Loucy (cell line): ENCODE measurements around the gene SLC39A11.

Source experiments
- H2AFZ ChIP-seq: fragments of 200-600 bp; sonication (generic); 2 replicates; pipeline ENCODE4 v1.6.0; 2016; ENCODE audit warnings: antibody characterized with exemption, mild to moderate bottlenecking, low read length, moderate library complexity
- H3F3A ChIP-seq: fragments of 200-600 bp; 2 replicates; pipeline ENCODE4 v1.6.0; 2016; ENCODE audit warnings: antibody characterized with exemption, low read depth, mild to moderate bottlenecking
- H3K27me3 ChIP-seq: fragments of 200-600 bp; sonication (generic); 2 replicates; pipeline ENCODE4 v1.6.1; 2014; ENCODE audit warnings: low read length, mild to moderate bottlenecking; ENCODE audit not compliant: insufficient read depth, poor library complexity, severe bottlenecking
- H3K36me3 ChIP-seq: fragments of 200-600 bp; sonication (generic); 2 replicates; pipeline ENCODE4 v1.6.1; 2016; ENCODE audit warnings: low read length; ENCODE audit not compliant: insufficient read depth
- H3K4me1 ChIP-seq: fragments of 200-600 bp; sonication (generic); 2 replicates; pipeline ENCODE4 v1.5.1; 2014; ENCODE audit warnings: low read length, mild to moderate bottlenecking; ENCODE audit not compliant: insufficient read depth, poor library complexity, severe bottlenecking
- H3K4me2 ChIP-seq: fragments of 200-600 bp; sonication (generic); 2 replicates; pipeline ENCODE4 v1.6.0; 2014; ENCODE audit warnings: antibody characterized with exemption, low read length, low read depth, mild to moderate bottlenecking; ENCODE audit not compliant: poor library complexity, severe bottlenecking
- H3K4me3 ChIP-seq: fragments of 200-600 bp; sonication (generic); 2 replicates; pipeline ENCODE4 v1.5.1; 2014; ENCODE audit warnings: low read length, mild to moderate bottlenecking, mixed read lengths; ENCODE audit not compliant: poor library complexity, severe bottlenecking
- H3K79me2 ChIP-seq: fragments of 200-600 bp; sonication (generic); 2 replicates; pipeline ENCODE4 v1.6.1; 2014; ENCODE audit warnings: low read length; ENCODE audit not compliant: insufficient read depth
- H3K9ac ChIP-seq: fragments of 200-600 bp; sonication (generic); 2 replicates; pipeline ENCODE4 v1.6.0; 2014; ENCODE audit warnings: mild to moderate bottlenecking, low read depth, low read length, moderate library complexity; ENCODE audit not compliant: poor library complexity, severe bottlenecking
- H3K9me2 ChIP-seq: fragments of 200-600 bp; sonication (generic); replicated peaks from 2 replicates; pipeline ENCODE4 v1.6.1; 2016; ENCODE audit warnings: low read depth, low read length, mixed read lengths
- H3K9me3 ChIP-seq: fragments of 200-600 bp; sonication (generic); 2 replicates; pipeline ENCODE4 v1.6.1; 2014; ENCODE audit warnings: mild to moderate bottlenecking, antibody characterized with exemption, low read length, low read depth; ENCODE audit not compliant: insufficient read depth
- H4K20me1 ChIP-seq: fragments of 200-600 bp; sonication (generic); 2 replicates; pipeline ENCODE4 v1.6.0; 2014; ENCODE audit warnings: antibody characterized with exemption, low read length, mild to moderate bottlenecking; ENCODE audit not compliant: insufficient read depth, poor library complexity, severe bottlenecking
- CTCF ChIP-seq: fragments of 200-600 bp; sonication (generic); conservative IDR thresholded peaks from 2 replicates; pipeline ENCODE4 v1.5.1; 2014; ENCODE audit warnings: mild to moderate bottlenecking, antibody characterized with exemption, low read length
- EZH2phosphoT487 ChIP-seq: fragments of 200-600 bp; IDR thresholded peaks from 2 replicates; pipeline ENCODE4 v1.6.1; 2018; ENCODE audit warnings: antibody characterized with exemption, mild to moderate bottlenecking, moderate library complexity, borderline replicate concordance

The SLC39A11 gene

DNA sequence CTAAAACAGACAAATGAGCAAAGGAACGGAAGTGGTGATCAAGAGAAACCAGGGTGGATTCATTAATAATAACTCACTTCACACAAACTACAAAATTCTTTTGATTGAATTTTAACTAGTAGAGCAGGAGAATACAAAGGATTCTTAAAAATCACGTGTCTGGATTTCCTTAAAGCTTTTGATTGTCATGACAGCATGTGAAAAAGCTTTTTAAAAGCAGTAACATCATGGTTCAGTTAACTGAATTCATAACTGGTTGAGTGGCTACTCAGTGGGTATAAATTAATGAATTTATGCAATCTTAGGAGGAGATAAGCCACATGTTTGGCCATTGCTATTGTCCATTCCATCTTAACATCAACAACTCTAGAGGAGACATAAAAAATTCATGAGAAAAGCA lies 333.2 kb downstream of the SLC39A11 start:
- no peak for TF ChIP-seq EZH2phosphoT487
- TF ChIP-seq CTCF: no peak
- H3K79me2 ChIP-seq: no peaks in the 10 kb centered on the region

DNA sequence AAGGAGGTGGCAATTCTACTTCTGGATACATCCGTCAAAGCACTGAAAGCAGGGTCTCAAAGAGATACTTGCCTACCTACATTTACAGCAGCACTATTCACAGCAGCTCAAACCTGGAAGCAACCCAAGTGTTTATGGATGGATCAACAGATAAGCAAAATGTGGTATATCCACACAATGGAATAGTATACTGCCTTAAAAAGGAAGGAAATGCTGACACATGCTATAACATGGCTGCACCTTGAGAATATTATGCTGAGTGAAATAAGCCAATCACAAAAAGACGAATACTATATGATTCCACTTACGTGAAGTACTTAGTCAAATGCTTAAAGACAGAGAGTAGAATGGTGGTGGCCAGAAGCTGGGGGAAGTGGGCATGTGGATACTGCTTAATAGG lies 336.2 kb downstream of the SLC39A11 start:
- no peak overlapping the region for H2AFZ ChIP-seq
- H3K9ac ChIP-seq: no peak overlapping the region
- H3K9me2 ChIP-seq: no peaks in the 10 kb centered on the region
- no peak overlapping the region for H3K4me2 ChIP-seq
- H3F3A ChIP-seq: no peaks in the 10 kb centered on the region
- H3K4me3 ChIP-seq: no peak overlapping the region
- no peaks in the 10 kb centered on the region for H4K20me1 ChIP-seq
- H3K4me1 ChIP-seq: no peaks in the 10 kb centered on the region
- H3K27me3 ChIP-seq: no peaks in the 10 kb centered on the region
- TF ChIP-seq EZH2phosphoT487 (no peak), CTCF (no peak)
- no peaks in the 10 kb centered on the region for H3K79me2 ChIP-seq
- H3K9me3 ChIP-seq: no peaks in the 10 kb centered on the region
- no peaks in the 10 kb centered on the region for H3K36me3 ChIP-seq

More for the DNA sequence above, 333.2 kb downstream of the SLC39A11 start:
- Histone ChIP-seq H3K4me3 (no peak overlapping the region), H3K9me2 (no peaks in the 10 kb centered on the region), H3K9me3 (no peaks in the 10 kb centered on the region), H3K4me1 (no peaks in the 10 kb centered on the region), H4K20me1 (no peaks in the 10 kb centered on the region), H3K9ac (no peak overlapping the region), H3K27me3 (no peaks in the 10 kb centered on the region), H2AFZ (no peak overlapping the region), H3K4me2 (no peak overlapping the region), H3K36me3 (no peaks in the 10 kb centered on the region), H3F3A (no peaks in the 10 kb centered on the region)

GRCh38 chr17:72754513-72754912 lies 338.0 kb downstream of the SLC39A11 start:
- Histone ChIP-seq H4K20me1 (no peaks in the 10 kb centered on the region), H3F3A (no peaks in the 10 kb centered on the region), H3K79me2 (no peaks in the 10 kb centered on the region), H3K4me3 (no peak overlapping the region), H3K4me2 (no peak overlapping the region), H3K9me3 (no peaks in the 10 kb centered on the region), H3K9ac (no peak overlapping the region), H2AFZ (no peak overlapping the region), H3K27me3 (no peaks in the 10 kb centered on the region), H3K9me2 (no peaks in the 10 kb centered on the region), H3K36me3 (no peaks in the 10 kb centered on the region), H3K4me1 (no peaks in the 10 kb centered on the region)
- TF ChIP-seq EZH2phosphoT487 (no peak), CTCF (no peak)
